T-cell (primary cell): Measurements from ENCODE around the gene C1QTNF7. TPM values are rescaled to one million over a fixed set of nuclear protein-coding genes. Genes with fewer than 3 reads are reported as not detected.
A peak's percentile ranks its signal among the peaks of the same experiment; 100 is the strongest.

Experiments
- ATAC-seq, 4 experiments: fragments of 200-7000 bp in 3 of 4; fragments of 150-1000 bp in 1 of 4; cut with Tn5 transposase; replicated peaks in 1 of 4; 1 replicate in 3 of 4; 2 replicates in 1 of 4; pipeline ENCODE4 v1.10.0; 2021; ENCODE audit warnings: moderate library complexity in 3 of 4, mild to moderate bottlenecking in 2 of 4, moderate number of reproducible peaks in 1 of 4
- CTCF ChIA-PET, 2 donors: fragments of 300-600 bp; sonication (Branson Sonifier 250); formaldehyde crosslinking; loops; one replicate each; lab custom pipeline; 2022; ENCODE audit warnings: antibody characterized with exemption in 2 of 2; lab: Charles Lee
- POLR2A ChIA-PET, 2 donors: fragments of 300-600 bp; sonication (Branson Sonifier 250); formaldehyde crosslinking; loops; one replicate each; lab custom pipeline; 2022; ENCODE audit warnings: antibody characterized with exemption in 2 of 2; lab: Charles Lee
- DNase-seq, 35 experiments: peaks; one replicate each; pipeline versions ENCODE4 v3.0.0 to v3.0.0-alpha.2; 2013 to 2023
- H3K27ac ChIP-seq: one replicate; pipeline ENCODE4 v1.5.1; 2013; ENCODE audit warnings: low read length
- H3K27me3 ChIP-seq, 2 experiments: replicated peaks in 1 of 2; 1 replicate in 1 of 2; 2 replicates in 1 of 2; pipeline versions ENCODE4 v1.6.1 to v1.7.0; 2013; ENCODE audit warnings: low read length in 1 of 2, mixed read lengths in 1 of 2; ENCODE audit not compliant: control insufficient read depth in 2 of 2, insufficient read depth in 2 of 2; ENCODE audit errors: extremely low read depth in 1 of 2
- H3K36me3 ChIP-seq, 2 donors: 1 replicate in 1 of 2; 2 replicates in 1 of 2; pipeline versions ENCODE4 v1.6.1 to v1.7.0; 2013; ENCODE audit warnings: low read length in 1 of 2; ENCODE audit not compliant: control insufficient read depth in 2 of 2, insufficient read depth in 1 of 2; ENCODE audit errors: extremely low read depth in 1 of 2
- H3K4me1 ChIP-seq, 2 experiments: 1 replicate in 1 of 2; 2 replicates in 1 of 2; pipeline versions ENCODE4 v1.6.1 to v1.7.0; 2013; ENCODE audit warnings: low read length in 2 of 2, mixed read lengths in 1 of 2; ENCODE audit not compliant: insufficient read depth in 2 of 2, control insufficient read depth in 1 of 2; ENCODE audit errors: extremely low read depth in 1 of 2
- H3K4me3 ChIP-seq, 2 donors: 1 replicate in 1 of 2; 2 replicates in 1 of 2; pipeline versions ENCODE4 v1.5.1 to v1.7.0; 2013; ENCODE audit warnings: mild to moderate bottlenecking in 2 of 2, low read length in 1 of 2, moderate library complexity in 1 of 2; ENCODE audit not compliant: control insufficient read depth in 1 of 2; ENCODE audit errors: extremely low read depth in 1 of 2
- H3K9me3 ChIP-seq: 2 replicates; pipeline ENCODE4 v1.7.0; 2013
- H3K27ac Mint-ChIP-seq, 2 donors: one replicate each; pipeline ENCODE4 v1.8.0; 2020 to 2021; ENCODE audit warnings: mild to moderate bottlenecking in 2 of 2, mixed read lengths in 2 of 2
- H3K27me3 Mint-ChIP-seq, 2 donors: one replicate each; pipeline ENCODE4 v1.8.0; 2021 to 2022; ENCODE audit warnings: mixed read lengths in 2 of 2
- H3K36me3 Mint-ChIP-seq: one replicate; pipeline ENCODE4 v1.8.0; 2021; ENCODE audit warnings: mixed read lengths
- H3K4me1 Mint-ChIP-seq, 3 donors: one replicate each; pipeline ENCODE4 v1.8.0; 2020 to 2022; ENCODE audit warnings: mixed read lengths in 3 of 3, mild to moderate bottlenecking in 1 of 3
- H3K4me3 Mint-ChIP-seq, 3 donors: one replicate each; pipeline ENCODE4 v1.8.0; 2020 to 2022; ENCODE audit warnings: mild to moderate bottlenecking in 3 of 3, mixed read lengths in 3 of 3, moderate library complexity in 3 of 3
- H3K9me3 Mint-ChIP-seq, 3 donors: one replicate each; pipeline ENCODE4 v1.8.0; 2020 to 2022; ENCODE audit warnings: mixed read lengths in 3 of 3
- WGBS: methylation state at CpG from one replicate; pipeline ENCODE4 v1.1.5; 2013; ENCODE audit warnings: missing lambda C conversion rate; ENCODE audit not compliant: insufficient coverage; 5-methylcytosine and 5-hydroxymethylcytosine counted together
- total RNA-seq, 35 experiments: library from RNA in 6 of 35; stranded (reverse) in 6 of 35; fragments of 120-200 nt in 1 of 35; gene quantifications; one replicate each; pipeline versions ENCODE4 v1.2.1 to v1.2.4 and lab custom pipeline; 2013 to 2026

The C1QTNF7 gene
- total RNA-seq, 5 donors from 2014 or later (not counting 1 experiment from before 2014, with no cell fraction given), result not detected

GRCh38 chr4:15457406-15458201 lies 29.8 kb downstream of the C1QTNF7 start:
- H3K4me3 ChIP-seq, result no peak overlapping the region
- ChIA-PET POLR2A (no interaction called here), CTCF (interaction anchor here (0.6 to 2.8 kb wide), 29 partner anchors 10 to 1802 kb away, joined by 3 to 33 read pairs (median 3); no protein-coding TSS in a partner anchor)
- H3K36me3 ChIP-seq, result no peaks in the 10 kb centered on the region
- peak in 3 of 4 experiments; percentile 62 to 74 (median 68) for ATAC-seq
- Mint-ChIP-seq H3K27ac (no peak overlapping the region), H3K9me3 (no peaks in the 10 kb centered on the region), H3K4me3 (no peak overlapping the region), H3K27me3 (peaks cover 0 to 3% of the 10 kb centered on the region in 2 donors), H3K36me3 (no peaks in the 10 kb centered on the region), H3K4me1 (peaks cover 2 to 14% (median 10%) of the 10 kb centered on the region in 3 donors)
- DNase-seq, result peak in 2 of 35 experiments; percentile 6 to 62
- H3K27ac ChIP-seq, result no peak overlapping the region
- peaks cover 0 to 3% of the 10 kb centered on the region in 2 experiments for H3K4me1 ChIP-seq
- WGBS, result no CpG with 5 or more reads among the region's 7 CpGs
- no peaks in the 10 kb centered on the region for H3K27me3 ChIP-seq
- H3K9me3 ChIP-seq, result no peaks in the 10 kb centered on the region

GRCh38 chr4:15458616-15459015 lies 30.8 kb downstream of the C1QTNF7 start:
- no peak for DNase-seq
- ATAC-seq, result no peak
- no peaks in the 10 kb centered on the region for H3K9me3 Mint-ChIP-seq
- Histone ChIP-seq H3K36me3 (no peaks in the 10 kb centered on the region), H3K27me3 (no peaks in the 10 kb centered on the region), H3K9me3 (no peaks in the 10 kb centered on the region), H3K4me3 (no peak overlapping the region), H3K27ac (no peak overlapping the region), H3K4me1 (peaks cover 0 to 3% of the 10 kb centered on the region in 2 experiments)
- H3K27me3 Mint-ChIP-seq, result peaks cover 0 to 3% of the 10 kb centered on the region in 2 donors
- POLR2A ChIA-PET, result interaction anchor here in 1 of 2 donors (0.7 kb wide), 1 partner anchor 11 kb away, joined by 3 read pairs; the partner anchor contains the start of gene CC2D2A
- peaks cover 2 to 14% (median 10%) of the 10 kb centered on the region in 3 donors for H3K4me1 Mint-ChIP-seq
- no peaks in the 10 kb centered on the region for H3K36me3 Mint-ChIP-seq
- CTCF ChIA-PET, result interaction anchor here (0.5 to 2.8 kb wide), 10 partner anchors 12 to 1803 kb away, joined by 3 to 33 read pairs (median 5); partner anchors contain the start of gene CC2D2A (in 1 of the 2)
- no peak overlapping the region for H3K4me3 Mint-ChIP-seq
- no CpG with 5 or more reads among the region's 2 CpGs for WGBS
- H3K27ac Mint-ChIP-seq, result no peak overlapping the region

- Mint-ChIP-seq H3K27ac (no peak overlapping the region), H3K9me3 (no peaks in the 10 kb centered on the region), H3K4me1 (peaks cover 2 to 14% (median 10%) of the 10 kb centered on the region in 3 donors), H3K27me3 (peaks cover 0 to 3% of the 10 kb centered on the region in 2 donors), H3K36me3 (no peaks in the 10 kb centered on the region), H3K4me3 (no peak overlapping the region)
- CTCF ChIA-PET, result interaction anchor here (0.6 to 2.0 kb wide), 8 partner anchors 11 to 563 kb away, joined by 3 to 12 read pairs (median 6); partner anchors contain the start of gene CC2D2A (in 1 of the 2)
- no peaks in the 10 kb centered on the region for H3K9me3 ChIP-seq
- POLR2A ChIA-PET, result interaction anchor here in 1 of 2 donors (0.7 kb wide), 1 partner anchor 708 kb away, joined by 4 read pairs; no protein-coding TSS in a partner anchor
- no peak for ATAC-seq
- peaks cover 0 to 3% of the 10 kb centered on the region in 2 experiments for H3K4me1 ChIP-seq
- H3K36me3 ChIP-seq, result no peaks in the 10 kb centered on the region
- DNase-seq, result no peak
- no peaks in the 10 kb centered on the region for H3K27me3 ChIP-seq
- H3K4me3 ChIP-seq, result no peak overlapping the region
- no peak overlapping the region for H3K27ac ChIP-seq
These were observed 31.9 kb downstream of the C1QTNF7 start for GRCh38 chr4:15459706-15460105.

- DNase-seq (no peak), ATAC-seq (no peak)
- Mint-ChIP-seq H3K4me1 (peaks cover 17 to 18% (median 17%) of the 10 kb centered on the region in 3 donors), H3K9me3 (no peaks in the 10 kb centered on the region), H3K36me3 (no peaks in the 10 kb centered on the region), H3K4me3 (no peak overlapping the region), H3K27me3 (peaks cover 6 to 8% of the 10 kb centered on the region in 2 donors), H3K27ac (no peak overlapping the region)
- Histone ChIP-seq H3K27me3 (peaks cover 0 to 4% of the 10 kb centered on the region in 2 experiments), H3K4me1 (peaks cover 0 to 8% of the 10 kb centered on the region in 2 experiments), H3K9me3 (no peaks in the 10 kb centered on the region), H3K36me3 (no peaks in the 10 kb centered on the region), H3K4me3 (no peak overlapping the region), H3K27ac (no peak overlapping the region)
- POLR2A ChIA-PET, result no interaction called here
- no CpG with 5 or more reads among the region's 1 CpG for WGBS
- CTCF ChIA-PET, result no interaction called here
These were observed 38.8 kb downstream of the C1QTNF7 start for GRCh38 chr4:15466596-15466995.

DNA sequence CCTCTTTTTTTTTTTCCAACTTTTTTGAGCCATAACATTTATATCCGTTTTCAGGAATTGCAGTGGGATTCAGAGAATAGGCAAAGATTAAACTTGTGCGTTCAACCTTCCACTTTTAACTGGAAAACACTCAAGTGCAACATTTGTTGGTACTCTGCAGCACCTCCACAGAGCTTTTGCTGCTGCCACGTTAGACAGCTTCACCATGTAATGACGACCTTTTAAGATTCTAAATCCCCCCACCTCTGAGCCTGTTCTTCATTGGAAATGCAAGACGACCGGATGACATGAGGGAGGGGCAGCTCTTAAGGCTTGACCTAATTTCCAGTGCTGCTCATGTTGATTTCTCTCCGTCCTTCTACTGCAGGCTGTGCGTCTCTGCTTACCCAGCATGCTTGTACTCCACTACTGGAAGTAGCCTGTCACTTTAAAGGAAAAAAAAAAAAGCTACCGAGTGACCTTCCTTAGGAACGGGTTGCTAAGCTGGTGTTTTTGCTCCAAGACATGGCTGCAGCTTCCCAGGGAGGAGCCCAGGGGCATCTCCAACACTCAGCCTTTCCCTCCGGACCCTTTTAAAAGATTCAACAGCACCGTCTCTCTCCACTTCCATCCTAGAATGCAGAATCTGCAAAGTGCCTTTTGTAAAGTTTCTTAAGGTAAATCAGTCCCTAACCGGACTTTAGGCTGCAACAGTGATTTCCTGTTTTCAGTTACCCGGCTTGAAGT lies 41.7 kb downstream of the C1QTNF7 start, which contains the start of gene CC2D2A:
Gene CC2D2A, plus strand, starts transcription at position 481 of the 726 bp plus-strand sequence. CDS start 6,051 bp downstream, outside the sequence.
- Histone ChIP-seq H3K27me3 (peaks cover 0 to 4% of the 10 kb centered on the region in 2 experiments), H3K4me1 (peaks cover 0 to 8% of the 10 kb centered on the region in 2 experiments), H3K27ac (no peak within 1 kb of the TSS), H3K4me3 (peak within 1 kb of the TSS; percentile 27 to 64), H3K36me3 (no peaks in the 10 kb centered on the region), H3K9me3 (no peaks in the 10 kb centered on the region)
- peak in 1 of 35 experiments; percentile 4 for DNase-seq
- ATAC-seq, result peak in 2 of 4 experiments; percentile 42 to 43
- WGBS, result 29% methylated on average over 8 of the region's 14 CpGs
- Mint-ChIP-seq H3K36me3 (no peaks in the 10 kb centered on the region), H3K4me3 (peak within 1 kb of the TSS; percentile 43 to 69 (median 60)), H3K9me3 (no peaks in the 10 kb centered on the region), H3K27ac (no peak within 1 kb of the TSS), H3K4me1 (peaks cover 17 to 18% (median 17%) of the 10 kb centered on the region in 3 donors), H3K27me3 (peaks cover 6 to 8% of the 10 kb centered on the region in 2 donors)
- ChIA-PET CTCF (interaction anchor here (0.5 to 1.6 kb wide), 4 partner anchors 10 to 180 kb away, joined by 3 to 7 read pairs (median 4); no protein-coding TSS in a partner anchor), POLR2A (interaction anchor here in 1 of 2 donors (0.5 to 0.6 kb wide), 3 partner anchors 11 to 884 kb away, joined by 3 to 4 read pairs (median 3); no protein-coding TSS in a partner anchor)
